ENCODE data around the gene CCNQ.

Gene CCNQ

DNA sequence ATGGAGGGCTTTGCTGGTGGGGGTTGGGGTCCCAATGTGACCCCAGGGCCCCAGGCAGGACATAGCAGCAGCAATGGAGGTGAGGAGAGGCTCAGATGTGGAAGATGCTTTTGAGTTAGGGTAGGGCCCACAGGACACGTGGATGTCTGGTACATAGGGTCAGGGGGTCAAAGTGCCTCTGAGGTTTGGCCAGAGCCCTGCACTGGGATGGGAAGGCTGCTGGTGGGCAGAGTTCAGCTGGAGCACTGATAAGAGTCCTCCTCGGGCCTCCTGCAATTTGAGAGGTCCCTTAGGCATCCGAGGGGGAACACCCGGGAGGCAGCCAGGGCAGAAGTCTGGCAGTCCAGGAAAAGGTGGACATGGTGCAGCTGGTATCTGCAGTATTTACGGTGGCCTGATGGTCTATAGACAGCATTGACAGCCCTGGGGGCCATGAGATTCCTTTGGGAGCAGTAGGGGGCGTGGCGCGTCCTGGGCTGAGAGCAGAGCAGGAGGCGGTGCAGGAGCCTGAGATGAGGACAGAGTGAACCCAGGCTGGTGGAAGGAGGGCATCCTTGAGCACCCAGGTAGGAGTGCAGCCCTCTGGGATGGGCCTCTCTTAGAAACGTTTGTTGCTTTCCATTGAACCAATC is 22.6 kb downstream of the CCNQ start:
- DNase-seq (ENCODE audit: low spot score): no peak

DNA sequence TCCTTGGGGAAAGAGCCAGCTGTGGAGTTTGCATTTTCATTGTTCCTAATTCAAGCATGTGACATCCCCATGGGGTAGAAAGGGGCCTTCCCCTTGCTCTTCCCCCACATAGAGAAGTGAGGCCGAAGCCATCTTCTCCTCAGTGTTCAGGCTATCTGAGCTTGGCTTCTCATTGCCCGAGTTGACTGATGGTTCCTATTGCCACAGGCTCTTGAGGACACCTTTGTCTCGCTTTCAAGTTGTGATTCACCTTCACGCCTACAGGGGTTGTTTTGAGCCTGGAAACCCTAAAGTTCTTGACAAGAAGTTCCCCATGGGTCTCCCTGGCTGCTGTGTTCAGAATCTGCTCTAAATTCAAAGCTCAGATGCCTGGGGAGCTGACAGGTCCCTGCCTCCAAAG is 25.0 kb downstream of the CCNQ start:
- no peak for DNase-seq (ENCODE audit: low spot score)

GRCh38 chrX:153572601-153573000 is 26.3 kb downstream of the CCNQ start:
- DNase-seq (ENCODE audit: low spot score): no peak

DNA sequence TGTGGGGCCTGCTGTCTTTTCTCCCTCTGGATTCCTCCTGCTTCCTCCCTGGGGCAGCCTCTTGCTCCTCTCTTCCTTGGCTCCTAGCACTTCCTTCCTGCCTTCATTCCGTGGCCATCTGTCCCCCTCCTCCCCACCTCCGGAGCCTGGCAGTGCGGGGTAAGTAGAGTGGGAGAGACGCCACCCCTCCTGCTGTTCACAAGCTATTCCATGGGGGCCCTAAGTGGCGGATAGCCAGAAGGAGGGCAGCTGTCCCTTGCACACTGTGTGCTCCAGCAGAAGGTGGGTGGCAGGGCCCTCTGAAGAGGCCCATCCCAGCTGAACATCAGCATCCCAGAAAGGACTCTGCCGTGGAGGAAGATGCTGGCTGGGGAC is 27.4 kb downstream of the CCNQ start:
- DNase-seq (ENCODE audit: low spot score): no peak

- DNase-seq (ENCODE audit: low spot score): no peak
These were observed 29.5 kb downstream of the CCNQ start for GRCh38 chrX:153569475-153569874.

DNA sequence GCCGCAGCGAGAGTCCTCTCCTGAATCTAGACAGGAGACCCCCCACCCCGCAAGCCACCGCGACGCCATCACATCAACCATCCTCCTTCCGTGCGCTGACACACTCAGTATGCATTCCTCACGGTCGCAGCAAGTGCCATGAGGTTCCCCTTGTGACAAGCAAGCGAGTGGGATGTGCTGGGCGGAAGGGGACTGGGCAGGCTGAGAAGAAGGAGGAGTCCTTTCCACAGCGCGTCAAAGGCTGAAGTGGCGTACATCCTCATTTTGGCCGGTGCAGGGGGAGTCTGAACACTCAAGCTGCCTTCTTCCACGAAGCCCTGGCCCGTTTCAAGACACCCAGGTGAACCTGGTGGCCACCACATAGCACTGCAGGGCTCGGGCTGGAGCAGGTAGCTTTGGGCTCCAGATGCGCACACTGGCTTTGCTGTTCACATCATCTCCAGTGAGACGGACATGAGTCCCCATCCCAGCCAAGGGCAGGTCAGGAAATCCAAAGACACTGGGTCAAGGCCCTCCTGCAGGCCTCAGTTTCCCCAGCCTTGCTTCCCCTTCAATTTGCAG is 30.4 kb downstream of the CCNQ start:
- DNase-seq (ENCODE audit: low spot score): no peak

DNA sequence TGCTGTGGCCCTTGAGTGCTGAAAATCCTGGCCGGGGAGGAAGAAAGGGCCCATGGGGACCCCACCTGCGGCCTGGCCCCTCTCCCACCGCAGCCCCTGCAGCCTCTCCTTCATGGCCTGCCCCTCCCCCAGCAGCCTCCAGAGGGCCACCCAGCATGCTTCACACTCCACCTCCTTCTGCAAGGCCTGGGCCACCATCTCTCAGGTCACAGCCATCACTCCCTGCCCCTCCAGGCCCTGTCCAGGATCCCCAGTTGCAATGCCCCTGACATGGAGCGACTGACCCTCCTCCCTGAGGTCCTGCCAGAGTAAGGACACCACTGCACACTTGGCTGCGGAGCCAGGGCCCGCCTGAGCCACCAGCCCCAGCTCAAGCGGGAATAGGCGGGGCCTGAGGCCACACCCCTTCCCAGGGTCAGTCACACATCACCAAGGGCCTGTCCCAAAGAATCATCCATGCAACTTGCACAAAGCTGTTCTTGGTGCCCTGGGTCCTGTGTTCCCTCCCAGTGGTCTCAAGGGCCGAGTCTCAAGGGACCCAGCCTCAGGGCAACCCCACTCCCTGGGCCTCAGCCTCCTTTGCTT is 32.9 kb downstream of the CCNQ start:
- DNase-seq (ENCODE audit: low spot score): no peak

- DNase-seq (ENCODE audit: low spot score): no peak
These were observed 34.8 kb downstream of the CCNQ start for GRCh38 chrX:153564047-153564606.

DNA sequence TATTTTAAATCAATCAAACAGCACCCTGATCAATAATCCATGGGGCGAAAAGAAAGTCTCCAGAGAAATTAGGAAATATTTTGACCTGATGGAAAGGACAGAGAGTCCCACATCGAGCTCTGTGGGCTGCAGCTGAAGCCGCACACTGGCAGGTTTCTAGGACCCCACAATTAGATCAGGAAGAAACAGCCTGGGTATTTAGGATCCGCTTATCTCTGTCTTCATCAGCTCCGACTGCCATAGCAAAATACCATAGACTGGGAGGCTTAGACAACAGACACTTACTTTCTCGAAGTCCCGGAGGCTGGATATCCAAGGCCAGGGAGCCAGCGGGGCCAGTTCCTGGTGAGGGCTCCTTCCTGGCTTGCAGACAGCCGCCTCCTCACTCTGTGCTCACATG is 36.4 kb downstream of the CCNQ start:
- DNase-seq (ENCODE audit: low spot score): no peak

GRCh38 chrX:153561337-153561736 is 37.6 kb downstream of the CCNQ start:
- DNase-seq (ENCODE audit: low spot score): no peak

GRCh38 chrX:153560466-153560865 is 38.5 kb downstream of the CCNQ start:
- DNase-seq (ENCODE audit: low spot score): no peak

- DNase-seq (ENCODE audit: low spot score): no peak
These were observed 38.9 kb downstream of the CCNQ start for GRCh38 chrX:153560000-153560399.

- no peak for DNase-seq (ENCODE audit: low spot score)
These were observed 41.2 kb downstream of the CCNQ start for GRCh38 chrX:153557618-153558355.

- no peak for DNase-seq (ENCODE audit: low spot score)
These were observed 42.2 kb downstream of the CCNQ start for GRCh38 chrX:153556767-153557166.

- DNase-seq (ENCODE audit: low spot score): peak; percentile 70
These were observed 44.3 kb downstream of the CCNQ start for GRCh38 chrX:153554519-153555167.

DNA sequence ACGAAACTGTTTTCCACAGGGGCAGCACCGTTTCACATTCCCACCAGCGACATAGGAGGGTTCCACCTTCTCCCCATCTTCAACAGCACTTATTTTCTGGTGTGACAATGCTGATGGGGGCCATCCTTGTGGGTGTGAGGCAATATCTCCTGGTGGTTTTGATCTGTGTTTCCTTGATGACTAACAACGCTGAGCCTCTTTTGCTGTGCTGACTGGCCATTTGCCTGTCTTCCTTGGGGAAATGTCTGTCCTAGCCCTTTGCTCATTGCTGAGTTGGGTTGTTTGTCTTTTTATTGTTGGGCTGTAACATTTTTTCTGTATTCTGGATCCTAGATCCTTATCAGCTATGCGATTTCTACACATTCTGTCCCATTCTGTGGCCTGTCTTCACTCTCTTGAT is 47.8 kb downstream of the CCNQ start:
- peak; percentile 49 for DNase-seq (ENCODE audit: low spot score)

DNA sequence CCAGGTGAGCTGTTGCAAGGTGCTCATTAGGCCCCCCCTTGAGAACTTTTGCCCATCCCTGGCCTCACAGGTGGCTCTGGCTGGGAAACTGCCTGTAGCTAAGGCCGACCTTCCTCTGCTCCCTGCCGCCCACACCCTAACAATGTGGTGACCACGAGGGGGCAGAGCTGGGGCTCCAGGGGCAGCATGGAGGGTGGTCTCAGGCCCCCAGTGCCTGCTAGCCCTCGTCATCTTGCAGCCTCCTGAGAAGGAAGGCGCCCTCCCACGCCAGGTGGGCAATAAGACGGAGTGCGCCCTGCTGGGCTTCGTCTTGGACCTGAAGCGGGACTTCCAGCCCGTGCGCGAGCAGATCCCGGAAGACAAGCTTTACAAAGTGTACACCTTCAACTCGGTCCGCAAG is 49.1 kb downstream of the CCNQ start:
- no peak for DNase-seq (ENCODE audit: low spot score)

- DNase-seq (ENCODE audit: low spot score): no peak
These were observed 49.7 kb downstream of the CCNQ start for GRCh38 chrX:153549231-153549630.

GRCh38 chrX:153547195-153547594 is 51.7 kb downstream of the CCNQ start:
- no peak for DNase-seq (ENCODE audit: low spot score)

GRCh38 chrX:153546386-153546785 is 52.6 kb downstream of the CCNQ start:
- no peak for DNase-seq (ENCODE audit: low spot score)

GRCh38 chrX:153544727-153545126 is 54.2 kb downstream of the CCNQ start:
- DNase-seq (ENCODE audit: low spot score): no peak

DNA sequence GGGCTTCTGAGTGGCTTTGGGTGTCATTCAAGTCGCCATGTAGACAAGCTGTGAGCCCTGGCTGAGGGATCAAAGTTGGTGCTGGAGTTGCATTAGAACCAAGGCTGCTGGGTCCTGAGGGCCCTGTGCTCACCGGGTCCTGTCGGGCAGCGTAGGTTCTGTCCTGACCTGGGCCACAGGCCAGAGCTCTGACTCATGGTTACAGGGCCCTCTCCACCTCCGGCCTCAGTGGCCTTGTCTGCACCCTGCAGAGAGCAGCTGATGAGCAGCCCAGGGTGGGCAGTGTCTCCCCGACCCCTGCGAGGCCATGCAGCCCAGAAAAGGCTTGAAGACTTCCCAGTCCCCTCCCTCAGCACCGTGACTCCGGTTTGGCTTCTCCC is 59.0 kb downstream of the CCNQ start:
- no peak for DNase-seq (ENCODE audit: low spot score)
